GM19193 (cell line): ENCODE results near the gene AMFR.

Source experiments
- POLR2A ChIP-seq: IDR thresholded peaks from 4 replicates; pipeline ENCODE4 v1.6.1; 2011; ENCODE audit not compliant: insufficient read depth, insufficient read length; ENCODE audit errors: extremely low read depth

AMFR gene

DNA sequence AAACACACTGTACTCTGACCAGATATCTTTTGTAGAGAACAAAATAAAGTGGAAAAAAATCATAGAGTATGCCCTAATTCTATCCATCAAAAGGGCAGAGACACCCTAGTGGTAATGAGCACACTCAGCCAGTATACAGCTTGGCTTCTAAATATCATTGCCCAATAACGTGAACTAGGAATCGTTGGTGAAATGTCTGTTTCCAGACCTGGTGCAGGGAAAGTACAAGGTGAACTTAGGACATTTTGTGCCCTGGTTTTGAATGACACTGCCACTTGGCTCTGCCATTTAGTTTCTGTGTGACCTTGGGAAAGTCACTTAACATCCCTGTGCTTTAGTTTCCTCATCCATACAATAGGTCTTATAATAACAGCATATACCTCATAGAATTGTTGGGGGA lies 13.7 kb downstream of the AMFR start:
- TF ChIP-seq POLR2A = no peak

DNA sequence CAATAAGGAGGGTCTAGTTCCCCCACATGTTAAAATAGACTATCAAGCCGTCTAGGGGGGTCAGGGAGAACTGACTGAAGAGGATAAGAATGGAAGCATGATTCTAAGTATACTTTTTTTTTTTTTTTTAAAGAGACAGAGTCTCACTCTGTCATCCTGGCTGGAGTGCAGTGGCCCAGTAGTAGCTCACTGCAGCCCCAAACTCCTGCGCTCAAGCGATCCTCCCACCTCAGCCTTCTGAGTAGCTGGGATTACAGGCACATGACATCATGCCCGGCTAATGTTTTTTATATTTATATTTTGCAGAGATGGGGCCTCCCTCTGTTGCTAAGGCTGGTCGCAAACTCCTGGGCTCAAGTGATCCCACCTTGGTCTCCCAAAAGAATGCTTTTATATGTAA lies 14.2 kb downstream of the AMFR start:
- no peak for TF ChIP-seq POLR2A

- TF ChIP-seq POLR2A = no peak
Measured at GRCh38 chr16:56409195-56409594, 16.1 kb downstream of the AMFR start.

GRCh38 chr16:56408379-56409098 lies 16.8 kb downstream of the AMFR start:
- no peak for TF ChIP-seq POLR2A

DNA sequence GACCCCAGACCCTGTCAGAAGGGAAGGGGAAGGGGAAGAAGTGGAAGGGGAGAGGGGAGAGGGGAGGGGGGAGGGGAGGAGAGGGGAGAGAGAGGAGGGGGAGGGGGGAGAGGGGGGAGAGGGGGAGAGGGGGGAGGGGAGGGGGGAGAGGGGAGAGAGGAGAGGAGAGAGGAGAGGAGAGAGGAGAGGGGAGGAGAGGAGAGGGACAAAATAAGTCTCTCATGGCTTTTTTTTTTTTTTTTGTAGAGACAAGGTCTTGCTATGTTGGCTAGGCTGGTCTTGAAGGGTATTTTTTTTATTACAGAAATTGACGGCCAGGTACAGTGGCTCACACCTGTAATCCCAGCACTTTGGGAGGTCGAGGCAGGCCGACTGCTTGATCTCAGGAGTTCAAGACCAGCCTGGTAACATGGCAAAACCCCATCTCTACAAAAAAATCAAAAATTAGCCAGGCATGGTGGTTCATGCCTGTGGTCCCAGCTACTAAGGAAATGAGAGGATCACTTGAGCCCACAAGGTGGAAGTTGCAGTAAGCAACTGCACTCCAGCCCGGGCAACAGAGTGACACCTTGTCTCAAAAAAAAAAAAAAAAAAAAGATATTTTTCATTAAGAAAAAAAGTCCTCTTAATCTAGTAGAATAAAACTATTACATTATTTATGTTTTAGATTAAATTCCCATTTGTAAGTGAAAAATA lies 19.2 kb downstream of the AMFR start:
- TF ChIP-seq POLR2A = no peak

- TF ChIP-seq POLR2A = no peak
Measured at GRCh38 chr16:56401482-56401881, 23.9 kb downstream of the AMFR start.

GRCh38 chr16:56400458-56400857 lies 24.9 kb downstream of the AMFR start:
- TF ChIP-seq POLR2A = no peak

- no peak for TF ChIP-seq POLR2A
Measured at GRCh38 chr16:56399486-56399885, 25.9 kb downstream of the AMFR start.

DNA sequence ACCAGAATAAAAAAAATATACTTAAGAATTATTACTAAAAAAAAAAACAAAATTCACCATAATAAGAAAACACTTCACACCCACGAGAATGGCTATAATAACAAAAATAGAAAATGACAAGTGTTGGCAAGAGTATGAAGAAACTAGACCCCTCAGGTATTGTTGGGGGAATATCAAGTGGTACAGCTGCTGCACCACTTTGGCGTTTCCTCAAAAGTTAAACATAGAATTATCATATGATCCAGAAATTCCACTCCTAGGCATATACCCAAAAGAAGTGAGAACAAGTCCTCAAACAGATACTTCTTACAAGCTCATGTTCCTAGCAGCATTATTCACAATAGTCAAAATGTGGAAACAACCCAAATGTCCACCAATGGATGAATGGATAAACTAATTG lies 26.3 kb downstream of the AMFR start:
- TF ChIP-seq POLR2A = no peak

DNA sequence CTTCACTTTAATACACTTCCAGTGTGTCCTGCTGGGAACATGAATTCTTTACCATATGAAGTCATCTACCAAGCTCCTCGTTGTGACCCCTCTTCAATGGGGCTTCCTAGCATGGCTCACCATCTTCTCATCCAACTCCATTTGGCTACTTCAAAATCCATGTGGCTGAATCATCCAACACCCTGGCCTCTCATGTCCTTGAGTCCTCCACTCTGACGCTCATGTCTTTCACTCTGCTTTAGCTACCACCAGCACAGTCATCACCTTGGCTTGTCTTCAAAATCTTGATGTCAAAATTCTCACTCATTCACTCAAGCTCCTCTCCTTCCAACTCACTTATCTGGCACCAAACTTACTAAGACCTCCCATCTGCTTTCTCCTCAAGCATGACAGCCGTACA lies 35.8 kb downstream of the AMFR start:
- no peak for TF ChIP-seq POLR2A

DNA sequence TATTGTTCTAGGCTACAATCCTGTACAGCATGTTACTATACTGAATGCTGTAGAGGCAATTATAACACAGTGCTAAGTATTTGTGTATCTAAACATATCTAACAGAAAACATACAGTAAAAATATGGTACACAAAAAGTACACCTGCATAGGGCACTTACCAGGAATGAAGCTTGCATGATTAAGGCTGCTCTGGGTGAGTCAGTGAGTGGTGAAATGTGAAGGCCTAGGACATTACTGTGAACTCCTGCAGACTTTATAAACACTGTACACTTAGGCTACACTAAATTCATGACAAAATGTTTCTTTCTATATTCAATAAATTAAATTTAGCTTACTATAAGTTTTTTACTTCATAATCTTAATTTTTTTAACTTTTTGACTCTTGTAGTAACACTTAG lies 37.1 kb downstream of the AMFR start:
- no peak for TF ChIP-seq POLR2A

GRCh38 chr16:56387396-56387795 lies 37.9 kb downstream of the AMFR start:
- no peak for TF ChIP-seq POLR2A

GRCh38 chr16:56384074-56384721 lies 41.1 kb downstream of the AMFR start:
- no peak for TF ChIP-seq POLR2A

DNA sequence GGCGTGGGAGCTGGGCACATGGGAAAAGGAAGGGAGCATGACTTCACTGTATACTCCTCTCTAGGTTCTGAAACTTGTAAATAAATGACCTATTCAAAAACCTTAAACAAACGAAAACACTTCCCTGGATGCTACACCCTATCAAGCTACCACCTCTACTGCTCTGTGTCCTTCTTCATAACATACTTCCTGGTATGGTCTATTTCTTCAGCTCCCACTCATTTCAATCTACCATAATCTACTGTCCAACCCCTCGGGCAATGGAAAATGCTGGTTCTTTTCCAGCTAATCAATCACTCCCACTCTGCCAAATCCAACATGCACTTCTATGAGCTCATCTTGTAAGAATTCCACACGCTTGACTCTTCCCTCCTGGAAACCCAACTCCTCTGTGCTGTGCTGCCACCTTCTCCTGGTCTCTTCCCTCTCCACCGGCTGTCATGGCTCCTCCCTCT lies 42.4 kb downstream of the AMFR start:
- no peak for TF ChIP-seq POLR2A

DNA sequence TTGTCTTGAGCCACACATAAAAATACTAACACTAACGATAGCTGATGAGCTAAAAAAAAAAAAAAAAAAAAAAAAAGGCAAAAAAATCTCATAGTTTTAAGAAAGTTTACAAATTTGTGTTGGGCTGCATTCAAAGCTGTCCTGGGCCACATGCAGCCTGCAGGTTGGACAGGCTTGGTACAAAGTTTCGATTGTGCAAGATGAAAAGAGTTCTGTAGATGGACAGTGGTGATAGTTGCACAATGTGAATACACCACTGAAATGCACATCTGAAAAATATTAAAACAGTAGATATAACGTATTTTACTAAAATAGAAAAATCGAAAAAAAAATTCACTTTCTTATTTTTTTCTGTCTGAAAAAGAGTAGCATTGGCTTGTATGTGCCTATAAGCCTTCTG lies 42.9 kb downstream of the AMFR start:
- no peak for TF ChIP-seq POLR2A

DNA sequence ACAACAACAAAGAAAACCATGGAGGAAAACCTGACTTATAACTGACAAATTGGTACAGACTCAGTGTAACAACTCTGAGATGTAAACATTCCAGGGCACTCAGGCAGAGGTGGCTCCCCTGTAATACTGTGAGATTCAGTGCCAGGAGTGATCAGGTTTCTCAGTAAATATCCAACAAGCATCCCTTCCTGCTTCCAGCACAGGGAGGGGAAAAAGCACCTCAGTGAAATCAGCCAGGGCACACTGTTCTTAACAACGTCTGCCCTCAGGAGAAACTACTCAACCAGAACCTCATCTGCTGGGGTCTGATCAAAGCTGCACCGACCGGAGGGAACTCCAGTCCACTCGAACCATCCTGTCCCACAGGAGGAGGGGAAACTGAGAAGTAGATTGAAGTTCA lies 52.3 kb downstream of the AMFR start:
- TF ChIP-seq POLR2A = no peak
